Fibroblast of lung (primary cell): ENCODE results near the gene GPR65. TPM values are rescaled to one million over a fixed set of nuclear protein-coding genes. Genes with fewer than 3 reads are reported as not detected.

Experiments used
- DNase-seq, 2 donors: peaks; one replicate each; pipeline versions ENCODE4 v3.0.0 to v3.0.0-alpha.2; 2010; ENCODE audit warnings: low read depth in 2 of 2
- H2AFZ ChIP-seq: 2 replicates; pipeline ENCODE4 v1.5.1; 2012; ENCODE audit warnings: low read length, control low read depth, inconsistent platforms
- H3K27ac ChIP-seq: 2 replicates; pipeline ENCODE4 v1.5.1; 2011; ENCODE audit warnings: low read length, control low read depth; ENCODE audit not compliant: insufficient read depth
- H3K27me3 ChIP-seq: 2 replicates; pipeline ENCODE4 v1.5.1; 2011; ENCODE audit warnings: mild to moderate bottlenecking, low read length; ENCODE audit not compliant: control insufficient read depth, insufficient read depth
- H3K36me3 ChIP-seq: 2 replicates; pipeline ENCODE4 v1.5.1; 2011; ENCODE audit warnings: low read length; ENCODE audit not compliant: control insufficient read depth, insufficient read depth
- H3K4me1 ChIP-seq: 2 replicates; pipeline ENCODE4 v1.5.1; 2011; ENCODE audit warnings: low read length; ENCODE audit not compliant: control insufficient read depth, insufficient read depth; ENCODE audit errors: extremely low read depth
- H3K4me2 ChIP-seq: 2 replicates; pipeline ENCODE4 v1.5.1; 2011; ENCODE audit warnings: low read length, control low read depth; ENCODE audit not compliant: insufficient read depth; ENCODE audit errors: extremely low read depth
- H3K4me3 ChIP-seq, 4 experiments: fragments of 200-600 bp in 1 of 4; sonication (generic) in 1 of 4; replicated peaks in 1 of 4; 2 replicates each; pipeline ENCODE4 v1.5.1; 2011 to 2016; ENCODE audit warnings: low read length in 4 of 4, low read depth in 3 of 4, mild to moderate bottlenecking in 3 of 4, control low read depth in 2 of 4, inconsistent platforms in 1 of 4, mixed read lengths in 1 of 4; ENCODE audit not compliant: insufficient read depth in 1 of 4; ENCODE audit errors: control extremely low read depth in 1 of 4
- H3K79me2 ChIP-seq: 2 replicates; pipeline ENCODE4 v1.5.1; 2012; ENCODE audit warnings: mild to moderate bottlenecking, low read length, inconsistent platforms; ENCODE audit not compliant: control insufficient read depth, insufficient read depth
- H3K9ac ChIP-seq: 2 replicates; pipeline ENCODE4 v1.5.1; 2011; ENCODE audit warnings: mild to moderate bottlenecking, low read length, control low read depth; ENCODE audit not compliant: insufficient read depth
- H3K9me3 ChIP-seq: 2 replicates; pipeline ENCODE4 v1.5.1; 2012; ENCODE audit warnings: low read depth, low read length; ENCODE audit not compliant: control insufficient read depth, insufficient read depth
- H4K20me1 ChIP-seq: 2 replicates; pipeline ENCODE4 v1.5.1; 2011; ENCODE audit warnings: low read length; ENCODE audit not compliant: control insufficient read depth, insufficient read depth; ENCODE audit errors: extremely low read depth
- EZH2 ChIP-seq: IDR thresholded peaks from 2 replicates; pipeline ENCODE4 v1.5.1; 2012; ENCODE audit warnings: low read length, control low read depth, mild to moderate bottlenecking; ENCODE audit errors: missing control alignments
- polyA plus RNA-seq, 2 donors: library from polyadenylated mRNA; depleted of rRNA in 1 of 2; stranded (reverse) in 1 of 2; unstranded in 1 of 2; fragments of >200 nt; gene quantifications; 2 replicates each; pipeline ENCODE4 v1.2.1, GENCODE V29; 2011 to 2012; ENCODE audit warnings: missing spikeins in 1 of 2
- total RNA-seq: library from RNA; depleted of rRNA; stranded (reverse); fragments of >200 nt; gene quantifications from 2 replicates; pipeline ENCODE4 v1.2.1, GENCODE V29; 2014
- TF ChIP-seq, protein P1 (sequence below), 2 donors: IDR thresholded peaks in 1 of 2; conservative IDR thresholded peaks in 1 of 2; 1 replicate in 1 of 2; 2 replicates in 1 of 2; pipeline ENCODE4 v1.5.1; 2011 to 2012; ENCODE audit warnings: low read length in 2 of 2, control low read depth in 1 of 2, inconsistent platforms in 1 of 2, low read depth in 1 of 2, mild to moderate bottlenecking in 1 of 2

GPR65 gene
- total and polyA plus RNA-seq, 2 donors (not counting 1 experiment from before 2014, with no cell fraction given): 0.07 to 0.17 TPM

DNA sequence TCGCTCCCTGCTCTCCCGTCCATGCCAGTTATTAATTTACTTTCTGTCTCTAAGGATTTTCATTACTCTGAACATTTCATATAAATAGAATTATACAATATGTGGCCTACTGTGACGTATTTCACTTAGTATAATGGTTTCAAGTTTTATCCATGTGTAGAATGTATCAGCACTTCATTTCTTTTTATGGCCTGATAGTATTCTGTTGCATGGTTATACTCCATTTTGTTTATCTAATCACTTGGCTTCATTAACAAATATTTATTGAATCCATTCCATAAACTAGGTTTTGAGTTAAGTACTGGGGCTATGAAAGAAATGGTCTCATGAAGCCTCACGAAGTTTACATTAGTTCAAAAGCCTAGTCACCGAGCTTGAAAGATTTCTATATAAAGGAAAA lies 7.6 kb downstream of the GPR65 start:
- H3K4me1 ChIP-seq: no peaks in the 10 kb centered on the region
- H2AFZ ChIP-seq: no peak overlapping the region
- H3K27ac ChIP-seq: no peak overlapping the region
- H3K79me2 ChIP-seq: no peaks in the 10 kb centered on the region
- H3K27me3 ChIP-seq: no peaks in the 10 kb centered on the region
- no peak overlapping the region for H3K4me3 ChIP-seq
- H3K36me3 ChIP-seq: no peaks in the 10 kb centered on the region
- H3K9ac ChIP-seq: no peak overlapping the region
- TF ChIP-seq, protein P1, sequence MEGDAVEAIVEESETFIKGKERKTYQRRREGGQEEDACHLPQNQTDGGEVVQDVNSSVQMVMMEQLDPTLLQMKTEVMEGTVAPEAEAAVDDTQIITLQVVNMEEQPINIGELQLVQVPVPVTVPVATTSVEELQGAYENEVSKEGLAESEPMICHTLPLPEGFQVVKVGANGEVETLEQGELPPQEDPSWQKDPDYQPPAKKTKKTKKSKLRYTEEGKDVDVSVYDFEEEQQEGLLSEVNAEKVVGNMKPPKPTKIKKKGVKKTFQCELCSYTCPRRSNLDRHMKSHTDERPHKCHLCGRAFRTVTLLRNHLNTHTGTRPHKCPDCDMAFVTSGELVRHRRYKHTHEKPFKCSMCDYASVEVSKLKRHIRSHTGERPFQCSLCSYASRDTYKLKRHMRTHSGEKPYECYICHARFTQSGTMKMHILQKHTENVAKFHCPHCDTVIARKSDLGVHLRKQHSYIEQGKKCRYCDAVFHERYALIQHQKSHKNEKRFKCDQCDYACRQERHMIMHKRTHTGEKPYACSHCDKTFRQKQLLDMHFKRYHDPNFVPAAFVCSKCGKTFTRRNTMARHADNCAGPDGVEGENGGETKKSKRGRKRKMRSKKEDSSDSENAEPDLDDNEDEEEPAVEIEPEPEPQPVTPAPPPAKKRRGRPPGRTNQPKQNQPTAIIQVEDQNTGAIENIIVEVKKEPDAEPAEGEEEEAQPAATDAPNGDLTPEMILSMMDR (conservative IDR thresholded peaks at IDR 0.05 in 1 of 2, IDR thresholded peaks at IDR 0.05 in 1 of 2; ENCODE audit: low read depth in 1 of 2, low read length in 2 of 2): no peak
- TF ChIP-seq EZH2: no peak
- H3K4me2 ChIP-seq: no peak overlapping the region
- H3K9me3 ChIP-seq: no peaks in the 10 kb centered on the region
- no peak for DNase-seq
- no peaks in the 10 kb centered on the region for H4K20me1 ChIP-seq

DNA sequence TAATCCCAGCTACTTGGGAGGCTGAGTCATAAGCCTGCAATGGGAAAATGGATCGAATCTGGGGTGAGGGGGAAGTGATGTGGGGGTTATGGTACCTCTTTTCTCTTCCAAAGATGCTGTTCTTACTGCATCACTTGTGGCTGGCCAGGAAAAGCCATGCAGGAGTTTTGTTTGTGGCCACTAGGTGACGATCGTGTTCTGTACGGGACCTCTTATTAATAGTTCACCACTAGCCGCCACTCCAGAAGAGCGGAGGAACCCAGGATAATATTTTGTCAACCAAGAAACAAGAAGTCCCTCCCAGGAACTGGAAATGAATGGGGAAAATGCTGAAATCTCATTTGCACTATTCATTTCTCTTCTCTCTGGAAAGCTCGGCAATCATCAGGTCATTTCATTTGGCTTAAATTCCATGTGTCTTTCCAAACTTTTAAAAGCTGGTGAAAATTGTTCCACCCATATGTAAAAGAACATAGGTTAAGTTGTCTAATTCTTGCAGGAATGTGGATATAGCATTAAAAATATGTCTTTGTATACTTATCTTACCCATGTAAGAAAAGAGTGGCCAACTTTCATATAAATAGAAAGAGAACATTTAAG lies 8.9 kb downstream of the GPR65 start:
- Histone ChIP-seq H3K27me3 (no peaks in the 10 kb centered on the region), H3K9me3 (no peaks in the 10 kb centered on the region), H3K79me2 (no peaks in the 10 kb centered on the region), H3K36me3 (no peaks in the 10 kb centered on the region), H3K27ac (no peak overlapping the region), H2AFZ (no peak overlapping the region), H4K20me1 (no peaks in the 10 kb centered on the region), H3K4me3 (no peak overlapping the region), H3K4me1 (no peaks in the 10 kb centered on the region), H3K4me2 (no peak overlapping the region), H3K9ac (no peak overlapping the region)
- TF ChIP-seq, protein P1 (conservative IDR thresholded peaks at IDR 0.05 in 1 of 2, IDR thresholded peaks at IDR 0.05 in 1 of 2; ENCODE audit: low read depth in 1 of 2, low read length in 2 of 2): peak; percentile 88 to 93
- TF ChIP-seq EZH2: no peak
- DNase-seq: peak; percentile 58 to 73

DNA sequence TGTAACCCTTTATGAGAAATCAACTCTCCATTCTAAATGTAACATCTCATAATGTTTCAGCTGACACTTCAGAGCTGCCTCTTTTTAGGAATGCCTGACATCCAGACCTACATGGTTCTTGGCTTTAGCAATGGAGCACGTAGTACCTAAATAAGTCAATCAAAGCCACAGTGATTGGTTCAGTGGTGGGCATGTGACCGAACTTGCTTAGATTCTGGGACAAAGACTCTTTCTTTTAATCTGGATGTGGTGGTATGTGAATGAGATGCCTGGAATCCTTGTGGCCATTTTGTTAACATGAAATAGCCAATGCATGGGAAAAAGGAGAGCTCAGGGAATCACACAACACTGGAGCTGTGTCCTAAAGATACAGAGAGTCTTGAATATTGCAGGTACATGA lies 11.8 kb downstream of the GPR65 start:
- Histone ChIP-seq H3K4me3 (no peak overlapping the region), H3K27ac (no peak overlapping the region), H4K20me1 (no peaks in the 10 kb centered on the region), H3K9ac (no peak overlapping the region), H3K4me2 (no peak overlapping the region), H3K27me3 (no peaks in the 10 kb centered on the region), H3K79me2 (no peaks in the 10 kb centered on the region), H3K4me1 (no peaks in the 10 kb centered on the region), H3K36me3 (no peaks in the 10 kb centered on the region), H3K9me3 (no peaks in the 10 kb centered on the region), H2AFZ (no peak overlapping the region)
- TF ChIP-seq, protein P1 (conservative IDR thresholded peaks at IDR 0.05 in 1 of 2, IDR thresholded peaks at IDR 0.05 in 1 of 2; ENCODE audit: low read depth in 1 of 2, low read length in 2 of 2): no peak
- no peak for TF ChIP-seq EZH2
- DNase-seq: peak in 1 of 2 donors; percentile 6
